ENCODE data around the gene GSC2. TPM values are rescaled to one million over a fixed set of nuclear protein-coding genes. Genes with fewer than 3 reads are reported as not detected.

Gene GSC2
- total RNA-seq, 1 donor from 2014 or later = not detected

GRCh38 chr22:19176175-19176643 is 26.1 kb upstream of the GSC2 start:
- Histone ChIP-seq H3K4me3 (ENCODE audit: insufficient read depth, low read depth, low read length) (no peak overlapping the region), H2AFZ (ENCODE audit: low read depth, low read length) (no peak overlapping the region), H4K20me1 (ENCODE audit: insufficient read depth, low read length) (peaks cover 54% of the 10 kb centered on the region), H3K27me3 (ENCODE audit: insufficient read depth, low read length) (no peaks in the 10 kb centered on the region), H3K79me2 (ENCODE audit: insufficient read depth, low read length) (peaks cover 69% of the 10 kb centered on the region), H3K9me3 (ENCODE audit: insufficient read depth, low read depth, low read length) (no peaks in the 10 kb centered on the region), H3K36me3 (ENCODE audit: insufficient read depth, low read length) (no peaks in the 10 kb centered on the region), H3K27ac (ENCODE audit: low read depth, low read length) (no peak overlapping the region), H3K9ac (ENCODE audit: low read length) (no peak overlapping the region), H3K4me1 (ENCODE audit: insufficient read depth, low read length) (peaks cover 42% of the 10 kb centered on the region), H3K4me2 (ENCODE audit: low read length) (peak overlapping the region; percentile 85)
- no peaks in the 10 kb centered on the region for H3K9me3 Mint-ChIP-seq (ENCODE audit: unreplicated experiment)
- DNase-seq (ENCODE audit: low read depth) (no peak), FAIRE-seq (no peak)
- peaks cover 23% of the 10 kb centered on the region for H3K4me1 Mint-ChIP-seq (ENCODE audit: low read depth, unreplicated experiment)
- peak overlapping the region; percentile 74 for H3K4me3 Mint-ChIP-seq (ENCODE audit: unreplicated experiment)
- peak overlapping the region; percentile 41 for H3K27ac Mint-ChIP-seq (ENCODE audit: unreplicated experiment)
- H3K27me3 Mint-ChIP-seq (ENCODE audit: low read depth, unreplicated experiment) = no peaks in the 10 kb centered on the region
- TF ChIP-seq, protein P1, sequence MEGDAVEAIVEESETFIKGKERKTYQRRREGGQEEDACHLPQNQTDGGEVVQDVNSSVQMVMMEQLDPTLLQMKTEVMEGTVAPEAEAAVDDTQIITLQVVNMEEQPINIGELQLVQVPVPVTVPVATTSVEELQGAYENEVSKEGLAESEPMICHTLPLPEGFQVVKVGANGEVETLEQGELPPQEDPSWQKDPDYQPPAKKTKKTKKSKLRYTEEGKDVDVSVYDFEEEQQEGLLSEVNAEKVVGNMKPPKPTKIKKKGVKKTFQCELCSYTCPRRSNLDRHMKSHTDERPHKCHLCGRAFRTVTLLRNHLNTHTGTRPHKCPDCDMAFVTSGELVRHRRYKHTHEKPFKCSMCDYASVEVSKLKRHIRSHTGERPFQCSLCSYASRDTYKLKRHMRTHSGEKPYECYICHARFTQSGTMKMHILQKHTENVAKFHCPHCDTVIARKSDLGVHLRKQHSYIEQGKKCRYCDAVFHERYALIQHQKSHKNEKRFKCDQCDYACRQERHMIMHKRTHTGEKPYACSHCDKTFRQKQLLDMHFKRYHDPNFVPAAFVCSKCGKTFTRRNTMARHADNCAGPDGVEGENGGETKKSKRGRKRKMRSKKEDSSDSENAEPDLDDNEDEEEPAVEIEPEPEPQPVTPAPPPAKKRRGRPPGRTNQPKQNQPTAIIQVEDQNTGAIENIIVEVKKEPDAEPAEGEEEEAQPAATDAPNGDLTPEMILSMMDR (IDR thresholded peaks at IDR 0.05; ENCODE audit: insufficient read depth, low read depth, low read length) = no peak
- no peak for TF ChIP-seq EZH2 (IDR thresholded peaks at IDR 0.05; ENCODE audit: insufficient read depth, low read length)
- H3K36me3 Mint-ChIP-seq (ENCODE audit: low read depth, unreplicated experiment) = peaks cover 8% of the 10 kb centered on the region

GRCh38 chr22:19175602-19176174 is 25.6 kb upstream of the GSC2 start:
- no peak overlapping the region for H3K9ac ChIP-seq (ENCODE audit: low read length)
- H2AFZ ChIP-seq (ENCODE audit: low read depth, low read length) = no peak overlapping the region
- no peaks in the 10 kb centered on the region for H3K9me3 Mint-ChIP-seq (ENCODE audit: unreplicated experiment)
- TF ChIP-seq EZH2 (IDR thresholded peaks at IDR 0.05; ENCODE audit: insufficient read depth, low read length) = no peak
- TF ChIP-seq, protein P1 (IDR thresholded peaks at IDR 0.05; ENCODE audit: insufficient read depth, low read depth, low read length) = no peak
- H3K4me1 ChIP-seq (ENCODE audit: insufficient read depth, low read length) = peaks cover 46% of the 10 kb centered on the region
- no peak for DNase-seq (ENCODE audit: low read depth)
- peaks cover 73% of the 10 kb centered on the region for H3K79me2 ChIP-seq (ENCODE audit: insufficient read depth, low read length)
- no peak overlapping the region for H3K4me3 Mint-ChIP-seq (ENCODE audit: unreplicated experiment)
- H3K27ac ChIP-seq (ENCODE audit: low read depth, low read length) = no peak overlapping the region
- H3K27ac Mint-ChIP-seq (ENCODE audit: unreplicated experiment) = peak overlapping the region; percentile 41
- peaks cover 25% of the 10 kb centered on the region for H3K4me1 Mint-ChIP-seq (ENCODE audit: low read depth, unreplicated experiment)
- H3K4me3 ChIP-seq (ENCODE audit: insufficient read depth, low read depth, low read length) = no peak overlapping the region
- peaks cover 54% of the 10 kb centered on the region for H4K20me1 ChIP-seq (ENCODE audit: insufficient read depth, low read length)
- no peaks in the 10 kb centered on the region for H3K27me3 Mint-ChIP-seq (ENCODE audit: low read depth, unreplicated experiment)
- no peaks in the 10 kb centered on the region for H3K27me3 ChIP-seq (ENCODE audit: insufficient read depth, low read length)
- H3K36me3 Mint-ChIP-seq (ENCODE audit: low read depth, unreplicated experiment) = peaks cover 8% of the 10 kb centered on the region
- no peaks in the 10 kb centered on the region for H3K36me3 ChIP-seq (ENCODE audit: insufficient read depth, low read length)
- no peaks in the 10 kb centered on the region for H3K9me3 ChIP-seq (ENCODE audit: insufficient read depth, low read depth, low read length)
- FAIRE-seq = no peak
- H3K4me2 ChIP-seq (ENCODE audit: low read length) = peak overlapping the region; percentile 85

GRCh38 chr22:19175026-19175601 is 25.0 kb upstream of the GSC2 start:
- Mint-ChIP-seq H3K27ac (ENCODE audit: unreplicated experiment) (no peak overlapping the region), H3K9me3 (ENCODE audit: unreplicated experiment) (no peaks in the 10 kb centered on the region), H3K4me3 (ENCODE audit: unreplicated experiment) (no peak overlapping the region), H3K27me3 (ENCODE audit: low read depth, unreplicated experiment) (peaks cover 4% of the 10 kb centered on the region), H3K36me3 (ENCODE audit: low read depth, unreplicated experiment) (peaks cover 8% of the 10 kb centered on the region), H3K4me1 (ENCODE audit: low read depth, unreplicated experiment) (peaks cover 25% of the 10 kb centered on the region)
- no peaks in the 10 kb centered on the region for H3K36me3 ChIP-seq (ENCODE audit: insufficient read depth, low read length)
- no peak overlapping the region for H3K4me3 ChIP-seq (ENCODE audit: insufficient read depth, low read depth, low read length)
- H3K9ac ChIP-seq (ENCODE audit: low read length) = peak overlapping the region; percentile 28
- H3K27ac ChIP-seq (ENCODE audit: low read depth, low read length) = peak overlapping the region; percentile 29
- H3K79me2 ChIP-seq (ENCODE audit: insufficient read depth, low read length) = peaks cover 73% of the 10 kb centered on the region
- no peak for FAIRE-seq
- peaks cover 48% of the 10 kb centered on the region for H3K4me1 ChIP-seq (ENCODE audit: insufficient read depth, low read length)
- peaks cover 54% of the 10 kb centered on the region for H4K20me1 ChIP-seq (ENCODE audit: insufficient read depth, low read length)
- TF ChIP-seq, protein P1 (IDR thresholded peaks at IDR 0.05; ENCODE audit: insufficient read depth, low read depth, low read length) = no peak
- TF ChIP-seq EZH2 (IDR thresholded peaks at IDR 0.05; ENCODE audit: insufficient read depth, low read length) = no peak
- no peaks in the 10 kb centered on the region for H3K27me3 ChIP-seq (ENCODE audit: insufficient read depth, low read length)
- H3K9me3 ChIP-seq (ENCODE audit: insufficient read depth, low read depth, low read length) = no peaks in the 10 kb centered on the region
- no peak overlapping the region for H2AFZ ChIP-seq (ENCODE audit: low read depth, low read length)
- no peak for DNase-seq (ENCODE audit: low read depth)
- H3K4me2 ChIP-seq (ENCODE audit: low read length) = peak overlapping the region; percentile 99
